ENCODE data around the gene RNF112. TPM values are rescaled to one million over a fixed set of nuclear protein-coding genes. Genes with fewer than 3 reads are reported as not detected.

RNF112 gene
- total and polyA plus RNA-seq, 2 of the 8 experiments (the other 6 are each of a cell fraction or from before 2014, with no cell fraction given): 1.1 to 2.2 TPM

- TF ChIP-seq SIX5 (IDR thresholded peaks at IDR 0.05; ENCODE audit: low read depth, low read length) (no peak), MAX (IDR thresholded peaks at IDR 0.05) (no peak)
Measured at GRCh38 chr17:19379361-19380065, 31.5 kb upstream of the RNF112 start (continued).

Data from H1 (cell line).